H1 (cell line): ENCODE results near the gene DISP1. TPM values are rescaled to one million over a fixed set of nuclear protein-coding genes. Genes with fewer than 3 reads are reported as not detected.
"Not testable (repeated sequence)": the region's sequence is repeated elsewhere in the genome, so short reads cannot be mapped to it uniquely, and the experiment has no call there.

Source experiments
- CTCF ChIA-PET: fragments of 300-600 bp; sonication (Branson Sonifier 250); formaldehyde crosslinking; loops from one replicate; lab custom pipeline; 2021; ENCODE audit not compliant: partially characterized antibody; lab: Charles Lee
- POLR2A ChIA-PET: fragments of 300-600 bp; sonication (Branson Sonifier 250); formaldehyde crosslinking; loops from one replicate; lab custom pipeline; 2021; ENCODE audit warnings: inconsistent platforms; ENCODE audit not compliant: partially characterized antibody; lab: Charles Lee
- DNase-seq, 2 experiments: peaks; one replicate each; pipeline versions ENCODE4 v3.0.0 to v3.0.0-alpha.2; 2010 to 2022; ENCODE audit warnings: low spot score in 2 of 2, low read depth in 1 of 2, mixed read lengths in 1 of 2
- FAIRE-seq: peaks from 2 replicates; lab custom pipeline; 2011; peaks lifted over from hg19 to GRCh38; lab: Jason Lieb, UNC
- H2AFZ ChIP-seq: 2 replicates; pipeline ENCODE4 v1.8.1; 2012; ENCODE audit warnings: low read length, inconsistent platforms
- H2AK5ac ChIP-seq: 2 replicates; pipeline ENCODE4 v1.6.1; 2013; ENCODE audit warnings: low read depth, low read length
- H2BK120ac ChIP-seq: replicated peaks from 2 replicates; pipeline ENCODE3; 2013; ENCODE audit warnings: low read depth, low read length, inconsistent platforms
- H2BK12ac ChIP-seq: 2 replicates; pipeline ENCODE4 v1.6.1; 2013; ENCODE audit warnings: low read depth, low read length
- H2BK15ac ChIP-seq: 2 replicates; pipeline ENCODE4 v1.6.1; 2013; ENCODE audit warnings: low read length
- H2BK20ac ChIP-seq: 2 replicates; pipeline ENCODE4 v1.6.1; 2013; ENCODE audit warnings: low read length
- H2BK5ac ChIP-seq: 2 replicates; pipeline ENCODE4 v1.6.1; 2013; ENCODE audit warnings: low read depth, low read length
- H3K14ac ChIP-seq: 2 replicates; pipeline ENCODE4 v1.6.1; 2013; ENCODE audit warnings: inconsistent platforms; ENCODE audit not compliant: insufficient read length
- H3K18ac ChIP-seq: 2 replicates; pipeline ENCODE4 v1.6.1; 2013; ENCODE audit warnings: low read length; ENCODE audit errors: extremely low read depth
- H3K23ac ChIP-seq: 2 replicates; pipeline ENCODE4 v1.6.1; 2013; ENCODE audit warnings: inconsistent platforms; ENCODE audit not compliant: insufficient read length
- H3K23me2 ChIP-seq: 2 replicates; pipeline ENCODE4 v1.6.1; 2013; ENCODE audit warnings: low read depth, low read length
- H3K27ac ChIP-seq: 2 replicates; pipeline ENCODE4 v1.6.1; 2011; ENCODE audit warnings: low read depth, low read length, inconsistent platforms
- H3K27me3 ChIP-seq, 4 experiments: replicated peaks in 1 of 4; 1 replicate in 1 of 4; 2 replicates in 3 of 4; pipeline versions ENCODE4 v1.6.1 to v1.8.1; 2011 to 2013; ENCODE audit warnings: low read length in 3 of 4, mild to moderate bottlenecking in 3 of 4, inconsistent platforms in 2 of 4, mixed read lengths in 2 of 4, moderate library complexity in 1 of 4; ENCODE audit not compliant: control insufficient read depth in 3 of 4, insufficient read depth in 3 of 4; ENCODE audit errors: extremely low read depth in 1 of 4
- H3K36me3 ChIP-seq, 4 experiments: 2 replicates each; pipeline versions ENCODE4 v1.6.1 to v1.8.1; 2011 to 2013; ENCODE audit warnings: mild to moderate bottlenecking in 4 of 4, low read length in 3 of 4, moderate library complexity in 2 of 4, control low read depth in 1 of 4, inconsistent platforms in 1 of 4; ENCODE audit not compliant: insufficient read depth in 4 of 4, control insufficient read depth in 2 of 4
- H3K4ac ChIP-seq: replicated peaks from 2 replicates; pipeline ENCODE3; 2013; ENCODE audit warnings: low read length, low read depth, mixed read lengths, inconsistent platforms; ENCODE audit not compliant: insufficient read length
- H3K4me1 ChIP-seq, 4 experiments: replicated peaks in 1 of 4; 1 replicate in 1 of 4; 2 replicates in 3 of 4; pipeline versions ENCODE4 v1.6.1 to v1.8.1; 2011 to 2013; ENCODE audit warnings: low read length in 3 of 4, inconsistent platforms in 2 of 4, mixed read lengths in 1 of 4; ENCODE audit not compliant: insufficient read depth in 4 of 4, control insufficient read depth in 3 of 4
- H3K4me2 ChIP-seq, 2 experiments: 2 replicates each; pipeline versions ENCODE4 v1.6.1 to v1.8.1; 2011 to 2013; ENCODE audit warnings: low read depth in 2 of 2, low read length in 2 of 2, control low read depth in 1 of 2, inconsistent platforms in 1 of 2, mild to moderate bottlenecking in 1 of 2; ENCODE audit not compliant: insufficient read depth in 1 of 2
- H3K4me3 ChIP-seq, 4 experiments: fragments of 200-600, 300-600 bp in 1 of 4; sonication (generic), shearing (Covaris generic), sonication (Bioruptor Twin) in 1 of 4; 2 replicates each; pipeline versions ENCODE4 v1.5.1 to v1.8.1; 2011 to 2016; ENCODE audit warnings: low read length in 4 of 4, low read depth in 3 of 4, control low read depth in 2 of 4, inconsistent platforms in 2 of 4, mild to moderate bottlenecking in 2 of 4, mixed read lengths in 1 of 4, moderate library complexity in 1 of 4; ENCODE audit not compliant: insufficient read depth in 2 of 4; ENCODE audit errors: extremely low read depth in 1 of 4
- H3K56ac ChIP-seq: replicated peaks from 2 replicates; pipeline ENCODE3; 2013; ENCODE audit warnings: low read depth, mild to moderate bottlenecking, mixed read lengths, low read length, inconsistent platforms; ENCODE audit not compliant: insufficient read length
- H3K79me1 ChIP-seq: 2 replicates; pipeline ENCODE4 v1.6.1; 2013; ENCODE audit warnings: low read depth, low read length, control low read depth
- H3K79me2 ChIP-seq, 2 experiments: 2 replicates each; pipeline versions ENCODE4 v1.6.1 to v1.8.1; 2012 to 2013; ENCODE audit warnings: low read length in 2 of 2, mild to moderate bottlenecking in 2 of 2, inconsistent platforms in 1 of 2; ENCODE audit not compliant: insufficient read depth in 2 of 2, control insufficient read depth in 1 of 2
- H3K9ac ChIP-seq, 4 experiments: replicated peaks in 1 of 4; 1 replicate in 1 of 4; 2 replicates in 3 of 4; pipeline versions ENCODE4 v1.6.1 to v1.8.1; 2011 to 2013; ENCODE audit warnings: low read depth in 3 of 4, low read length in 3 of 4, control low read depth in 2 of 4, mild to moderate bottlenecking in 2 of 4, moderate library complexity in 2 of 4, inconsistent platforms in 1 of 4; ENCODE audit errors: extremely low read depth in 1 of 4
- H3K9me3 ChIP-seq, 2 experiments: 2 replicates each; pipeline versions ENCODE4 v1.6.1 to v1.8.1; 2012 to 2013; ENCODE audit warnings: mild to moderate bottlenecking in 2 of 2, moderate library complexity in 2 of 2, control low read depth in 1 of 2, inconsistent platforms in 1 of 2, low read depth in 1 of 2, low read length in 1 of 2, mixed read lengths in 1 of 2; ENCODE audit not compliant: insufficient read depth in 2 of 2
- H4K20me1 ChIP-seq, 2 experiments: replicated peaks in 1 of 2; 2 replicates each; pipeline versions ENCODE3 to v1.8.1; 2011 to 2013; ENCODE audit warnings: inconsistent platforms in 2 of 2, low read length in 2 of 2, mild to moderate bottlenecking in 1 of 2; ENCODE audit not compliant: insufficient read depth in 2 of 2, control insufficient read depth in 1 of 2
- H4K5ac ChIP-seq: 2 replicates; pipeline ENCODE4 v1.6.1; 2013; ENCODE audit warnings: low read length, low read depth, mixed read lengths, inconsistent platforms; ENCODE audit not compliant: insufficient read length
- H4K8ac ChIP-seq: 2 replicates; pipeline ENCODE4 v1.8.0; 2013; ENCODE audit warnings: mild to moderate bottlenecking, moderate library complexity, low read length, inconsistent platforms; ENCODE audit not compliant: insufficient read depth; ENCODE audit errors: extremely low read depth
- H4K91ac ChIP-seq: replicated peaks from 2 replicates; pipeline ENCODE3; 2013; ENCODE audit warnings: low read length, mixed read lengths, inconsistent platforms; ENCODE audit not compliant: insufficient read length
- polyA plus RNA-seq, 7 experiments: library from polyadenylated mRNA; depleted of rRNA in 3 of 7; stranded (reverse) in 5 of 7; unstranded in 2 of 7; fragments of >200 nt in 5 of 7; fragments of 200-250 nt in 2 of 7; gene quantifications; 1 replicate in 5 of 7; 2 replicates in 1 of 7; 4 replicates in 1 of 7; pipeline versions ENCODE4 v1.2.1 to v1.2.3, GENCODE V29; 2011 to 2013; ENCODE audit warnings: missing spikeins in 2 of 7, mixed read lengths in 2 of 7
- total RNA-seq: library from RNA; stranded (reverse); fragmentation: NEBNext Ultra II Directional; extraction: Animal tissue kit (Norgen Biotek cat#: 25700); gene quantifications from 2 replicates; pipeline ENCODE4 v1.2.1, GENCODE V29; 2021

The DISP1 gene
- total and polyA plus RNA-seq, 2 of the 8 experiments (the other 6 are each of a cell fraction or from before 2014, with no cell fraction given) = 4.1 to 6.1 TPM

DNA sequence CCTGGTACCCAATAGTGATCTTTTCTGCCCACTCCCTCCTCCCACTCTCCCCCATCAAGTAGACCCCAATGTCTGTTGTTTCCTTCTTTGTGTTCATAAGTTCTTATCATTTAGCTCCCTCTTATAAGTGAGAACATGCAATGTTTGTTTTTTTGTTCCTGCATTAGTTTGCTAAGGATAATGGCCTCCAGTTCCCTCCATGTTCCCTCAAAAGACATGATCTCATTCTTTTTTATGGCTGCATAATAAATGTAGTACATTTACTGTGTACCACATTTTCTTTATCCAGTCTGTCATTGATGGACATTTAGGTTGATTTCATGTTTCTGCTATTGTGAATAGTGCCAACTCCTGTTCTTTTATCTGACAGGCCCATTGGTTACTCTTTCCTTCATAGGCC, 35.7 kb downstream of the DISP1 start:
- H2BK120ac ChIP-seq, H3K4me2 ChIP-seq, CTCF ChIA-PET, H2BK15ac ChIP-seq, H3K27me3 ChIP-seq, H3K36me3 ChIP-seq, H3K4ac ChIP-seq, H3K27ac ChIP-seq, H3K4me1 ChIP-seq, H3K18ac ChIP-seq, H3K14ac ChIP-seq, H2BK20ac ChIP-seq, H4K8ac ChIP-seq, H3K56ac ChIP-seq, H3K23ac ChIP-seq, H2AK5ac ChIP-seq, H3K9me3 ChIP-seq, DNase-seq, H2BK5ac ChIP-seq, H3K79me1 ChIP-seq, H3K79me2 ChIP-seq, H4K20me1 ChIP-seq, H2BK12ac ChIP-seq, H3K9ac ChIP-seq, FAIRE-seq, H4K91ac ChIP-seq, H3K4me3 ChIP-seq, H2AFZ ChIP-seq, H3K23me2 ChIP-seq, H4K5ac ChIP-seq, POLR2A ChIA-PET: not testable (repeated sequence)
